Stimulated activated CD4-positive, alpha-beta T cell treated with anti-CD3 and anti-CD28 coated beads, Interleukin-1b, Interleukin-23, amount 100 ng/mL, for 24 hours (primary cell): ENCODE measurements around the gene MSL2.
"Not testable (repeated sequence)": the region's sequence is repeated elsewhere in the genome, so short reads cannot be mapped to it uniquely, and the experiment has no call there.

Experiments used
- DNase-seq, 4 experiments: peaks; one replicate each; pipeline ENCODE4 v3.0.0-alpha.2; 2020; ENCODE audit warnings: low read depth in 4 of 4, low spot score in 1 of 4

Gene MSL2

GRCh38 chr3:136193278-136194054 lies 2.7 kb downstream of the MSL2 start:
- DNase-seq: no peak

- DNase-seq: no peak
Observed at GRCh38 chr3:136192831-136193230, 3.3 kb downstream of the MSL2 start.

- not testable (repeated sequence) for DNase-seq
Observed at GRCh38 chr3:136192195-136192594, 3.9 kb downstream of the MSL2 start.

GRCh38 chr3:136189859-136190617 lies 6.1 kb downstream of the MSL2 start:
- DNase-seq: no peak

GRCh38 chr3:136189043-136189442 lies 7.1 kb downstream of the MSL2 start:
- DNase-seq: no peak

GRCh38 chr3:136187868-136188267 lies 8.3 kb downstream of the MSL2 start:
- DNase-seq: no peak

- no peak for DNase-seq
Observed at GRCh38 chr3:136186846-136187245, 9.3 kb downstream of the MSL2 start.

- no peak for DNase-seq
Observed at GRCh38 chr3:136186344-136186743, 9.8 kb downstream of the MSL2 start.

- DNase-seq: no peak
Observed at GRCh38 chr3:136184703-136185102, 11.4 kb downstream of the MSL2 start.

GRCh38 chr3:136181741-136182140 lies 14.4 kb downstream of the MSL2 start:
- DNase-seq: no peak

GRCh38 chr3:136177876-136178275 lies 18.3 kb downstream of the MSL2 start:
- DNase-seq: no peak

GRCh38 chr3:136173939-136174490 lies 22.1 kb downstream of the MSL2 start:
- DNase-seq: no peak

GRCh38 chr3:136171097-136171542 lies 25.0 kb downstream of the MSL2 start:
- DNase-seq: no peak

- DNase-seq: not testable (repeated sequence)
Observed at GRCh38 chr3:136168236-136168635, 27.9 kb downstream of the MSL2 start.

GRCh38 chr3:136166507-136166906 lies 29.6 kb downstream of the MSL2 start:
- no peak for DNase-seq

GRCh38 chr3:136163607-136164006 lies 32.5 kb downstream of the MSL2 start:
- not testable (repeated sequence) for DNase-seq

- DNase-seq: no peak
Observed at GRCh38 chr3:136162322-136162721, 33.8 kb downstream of the MSL2 start.

- no peak for DNase-seq
Observed at GRCh38 chr3:136161516-136161915, 34.6 kb downstream of the MSL2 start.

GRCh38 chr3:136152963-136153362 lies 43.2 kb downstream of the MSL2 start:
- DNase-seq: no peak

- no peak for DNase-seq
Observed at GRCh38 chr3:136152176-136152843, 43.8 kb downstream of the MSL2 start.

GRCh38 chr3:136151219-136151618 lies 44.9 kb downstream of the MSL2 start:
- DNase-seq: no peak

GRCh38 chr3:136149667-136150066 lies 46.5 kb downstream of the MSL2 start:
- no peak for DNase-seq
